Inflammatory macrophage treated with lipopolysaccharide for 1 hour (primary cell): ENCODE data around the gene CTIF.
A peak's percentile ranks its signal among the peaks of the same experiment; 100 is the strongest.
"Not testable (repeated sequence)": the region's sequence is repeated elsewhere in the genome, so short reads cannot be mapped to it uniquely, and the experiment has no call there.

Experiments used
- DNase-seq, 2 donors: peaks; one replicate each; pipeline ENCODE4 v3.0.0-alpha.2; 2020 to 2022

Gene CTIF

DNA sequence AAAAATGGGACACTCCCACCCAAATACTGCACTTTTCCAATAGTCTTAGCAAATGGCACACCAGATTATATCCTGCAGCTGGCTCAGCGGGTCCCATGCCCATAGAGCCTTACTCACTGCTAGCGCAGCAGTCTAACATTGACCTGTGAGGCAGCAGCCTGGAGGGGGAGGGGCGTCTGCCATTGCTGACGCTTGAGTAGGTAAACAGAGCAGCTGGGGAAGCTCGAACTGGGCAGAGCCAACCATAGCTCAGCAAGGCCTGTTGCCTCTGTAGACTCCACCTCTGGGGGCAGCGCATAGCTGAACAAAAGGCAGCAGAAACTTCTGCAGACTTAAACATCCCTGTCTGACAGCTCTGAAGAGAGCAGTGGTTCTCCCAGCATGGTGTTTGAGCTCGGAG lies 110.4 kb downstream of the CTIF start:
- DNase-seq = no peak

DNA sequence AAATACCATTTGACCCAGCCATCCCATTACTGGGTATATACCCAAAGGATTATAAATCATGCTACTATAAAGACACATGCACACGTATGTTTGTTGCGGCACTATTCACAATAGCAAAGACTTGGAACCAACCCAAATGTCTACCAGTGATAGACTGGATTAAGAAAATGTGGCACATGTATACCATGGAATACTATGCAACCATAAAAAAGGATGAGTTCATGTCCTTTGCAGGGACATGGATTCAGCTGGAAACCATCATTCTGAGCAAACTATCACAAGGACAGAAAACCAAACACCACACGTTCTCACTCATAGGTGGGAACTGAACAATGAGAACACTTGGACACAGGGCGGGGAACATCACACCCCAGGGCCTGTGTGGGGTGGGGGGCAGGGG lies 115.8 kb downstream of the CTIF start:
- DNase-seq = not testable (repeated sequence)

- no peak for DNase-seq
Observed at GRCh38 chr18:48655508-48655907, 116.7 kb downstream of the CTIF start.

DNA sequence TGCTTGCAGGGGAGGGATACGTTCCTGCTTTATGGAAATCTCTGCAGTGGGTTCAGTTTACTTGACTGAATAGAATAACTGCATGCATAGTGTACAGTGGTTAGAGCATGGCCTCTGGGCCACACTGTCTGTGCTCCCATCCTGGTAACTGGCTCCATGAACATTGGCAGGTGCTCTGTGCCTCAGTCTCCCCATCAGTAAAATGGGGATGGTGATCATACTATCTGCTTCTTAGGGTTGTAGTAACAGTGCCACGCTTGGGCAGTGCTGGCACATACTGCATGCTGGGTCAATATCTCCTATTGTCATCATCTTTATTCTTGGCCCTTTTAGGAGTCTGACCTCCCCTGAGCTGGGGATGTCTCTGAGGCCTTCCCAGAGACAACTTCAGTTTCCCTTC lies 117.3 kb downstream of the CTIF start:
- no peak for DNase-seq

DNA sequence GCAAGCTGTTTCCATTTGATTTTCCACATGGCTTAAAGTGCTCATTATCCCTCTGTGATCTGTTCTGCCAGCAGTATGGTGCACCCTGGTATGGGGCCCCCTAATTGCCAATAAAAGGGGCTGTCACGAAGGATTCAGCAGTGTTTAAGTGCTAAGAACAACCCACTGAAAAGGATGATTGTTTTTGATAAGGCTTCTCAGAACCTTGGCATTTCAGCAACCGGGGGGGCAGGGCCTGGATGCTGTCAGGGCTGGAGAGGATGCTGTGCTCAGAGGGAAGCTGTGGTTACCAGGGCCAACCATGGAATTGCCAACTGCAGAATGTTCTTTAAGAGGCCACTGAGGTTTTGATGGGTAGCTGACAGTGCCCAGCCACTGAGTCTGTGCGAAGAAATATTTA lies 117.8 kb downstream of the CTIF start:
- no peak for DNase-seq

GRCh38 chr18:48657447-48658120 lies 118.8 kb downstream of the CTIF start:
- peak; percentile 30 to 52 for DNase-seq

DNA sequence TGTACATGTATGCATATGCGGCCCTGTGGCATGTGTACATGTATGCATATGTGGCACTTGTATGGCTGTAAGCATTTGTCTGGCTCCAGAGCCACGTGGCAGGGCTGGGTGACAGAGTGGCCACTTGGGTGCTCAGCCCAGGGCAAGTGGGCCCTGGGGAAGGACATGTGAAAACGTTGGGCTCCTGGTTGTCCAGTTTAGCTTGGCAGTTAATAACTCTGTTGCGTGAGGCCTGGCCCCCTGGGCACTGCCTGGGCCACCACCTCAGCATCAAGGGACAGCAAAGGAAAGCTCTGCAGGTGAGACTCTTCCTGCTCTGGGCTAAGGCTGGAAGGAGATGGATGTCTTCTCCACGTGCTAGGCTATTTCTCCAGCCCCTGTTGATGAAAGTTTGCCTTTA lies 119.9 kb downstream of the CTIF start:
- no peak for DNase-seq

DNA sequence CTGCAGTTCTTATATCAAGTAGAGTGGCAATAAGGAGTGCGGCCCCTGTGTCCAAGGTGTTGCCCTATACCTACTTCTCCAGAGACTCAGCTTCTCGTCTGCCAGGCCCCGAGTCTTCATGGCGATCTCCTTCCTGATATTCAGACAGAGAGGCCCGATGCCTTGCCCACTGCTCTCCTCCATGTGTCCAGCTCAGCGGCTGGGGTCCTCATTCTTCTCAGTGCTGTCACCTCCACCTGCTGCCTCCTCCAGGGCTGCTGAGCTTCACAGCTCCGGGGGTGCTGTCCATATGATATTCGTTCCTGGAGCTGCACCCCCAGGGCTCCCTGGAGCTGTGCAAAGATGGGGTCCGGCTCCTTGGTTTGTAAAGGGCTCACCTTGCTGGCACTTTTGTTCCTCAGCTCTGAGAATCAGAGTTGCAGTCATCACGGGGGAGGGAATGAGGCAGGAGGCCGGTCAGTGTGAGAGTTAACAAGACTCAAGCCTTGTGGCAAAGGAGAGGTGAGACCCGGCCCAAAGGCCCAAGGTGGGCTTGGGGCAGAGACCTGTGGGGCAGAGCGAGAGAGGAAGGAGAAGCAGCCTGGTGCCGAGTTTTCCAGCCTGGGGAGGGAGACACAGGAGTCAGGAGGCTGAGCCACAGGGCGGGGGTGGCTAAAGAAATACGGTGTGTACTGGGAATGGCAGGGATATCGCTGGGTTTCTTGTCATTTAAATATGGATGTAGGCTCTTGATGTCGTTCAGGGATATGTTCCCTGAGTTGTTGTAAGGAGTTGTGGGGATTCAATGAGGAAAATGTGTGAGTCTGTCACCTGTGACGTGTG lies 120.6 kb downstream of the CTIF start:
- no peak for DNase-seq

DNA sequence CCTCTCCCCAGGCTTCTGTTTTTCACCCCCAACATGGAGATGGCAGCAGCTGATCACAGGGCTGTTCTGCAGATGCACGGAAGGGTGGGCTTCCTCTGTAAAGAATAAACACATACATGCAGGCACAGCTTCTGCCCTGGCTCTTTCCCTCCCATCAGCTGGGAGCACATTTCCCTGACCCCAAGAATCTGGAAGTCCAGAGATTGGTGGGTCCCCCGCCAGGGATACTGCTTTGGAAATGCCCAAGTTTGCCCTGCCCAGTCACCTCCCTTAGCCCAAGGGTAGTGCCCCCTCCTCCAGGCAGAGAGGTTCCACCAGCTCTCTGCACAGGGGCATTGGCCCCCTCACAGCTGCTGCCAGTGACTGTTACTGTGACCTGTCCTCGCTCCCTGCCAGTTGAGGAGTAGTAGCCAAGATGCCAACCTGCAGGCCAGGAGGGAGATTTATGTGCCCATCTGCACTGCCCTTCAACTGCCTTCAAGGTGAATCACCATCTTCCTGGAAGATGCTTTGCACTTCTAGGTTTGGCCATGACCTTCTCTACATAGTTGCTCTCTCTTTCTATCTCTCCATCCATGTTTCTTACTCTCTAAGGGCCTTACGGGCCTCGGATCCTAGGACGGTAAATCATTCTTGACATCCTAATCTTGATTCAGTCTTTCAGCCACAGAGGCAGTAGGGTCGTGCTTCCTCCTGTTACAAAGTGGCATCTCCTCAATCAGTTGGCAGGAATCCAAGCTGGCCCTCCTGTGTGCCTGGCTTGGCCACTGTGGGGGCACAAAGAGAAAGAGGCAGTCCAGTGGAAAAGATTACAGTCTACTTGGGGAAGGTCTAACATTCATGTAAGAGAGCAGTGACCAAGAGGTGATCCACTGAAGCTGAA lies 121.8 kb downstream of the CTIF start:
- DNase-seq = no peak

- no peak for DNase-seq
Observed at GRCh38 chr18:48661421-48661820, 122.6 kb downstream of the CTIF start.

DNA sequence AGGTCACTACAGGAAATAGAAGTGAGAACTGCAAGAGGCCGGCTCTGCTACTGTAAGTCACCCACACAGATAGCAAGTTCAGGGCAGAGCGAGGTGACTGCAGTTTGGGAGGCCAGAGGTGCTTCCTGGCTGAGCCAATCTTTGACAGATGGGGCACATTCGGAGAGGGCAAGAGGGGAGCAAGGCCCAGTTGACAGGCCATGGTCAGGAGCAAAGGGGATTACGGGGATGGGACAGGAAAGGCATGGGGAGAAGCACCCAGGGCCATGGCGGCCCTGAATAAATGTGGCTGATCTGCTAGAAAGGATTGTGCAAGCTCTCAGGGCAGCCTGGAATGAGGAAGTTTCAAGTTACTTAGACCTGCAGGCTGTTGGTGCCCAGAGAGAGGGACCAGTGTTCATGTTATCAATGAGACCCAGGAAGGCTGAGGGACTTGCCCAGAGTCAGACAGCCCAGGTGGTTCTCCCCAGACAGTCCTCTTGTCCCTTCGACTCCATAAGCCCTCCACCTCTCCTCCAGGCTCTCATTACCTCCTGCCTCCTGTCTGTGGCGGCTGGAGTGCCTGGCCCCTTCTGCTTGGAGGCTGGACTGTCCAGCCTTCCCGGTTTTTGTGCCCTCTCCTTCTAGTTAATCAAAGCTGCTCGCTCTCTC lies 123.3 kb downstream of the CTIF start:
- peak; percentile 58 to 66 for DNase-seq

DNA sequence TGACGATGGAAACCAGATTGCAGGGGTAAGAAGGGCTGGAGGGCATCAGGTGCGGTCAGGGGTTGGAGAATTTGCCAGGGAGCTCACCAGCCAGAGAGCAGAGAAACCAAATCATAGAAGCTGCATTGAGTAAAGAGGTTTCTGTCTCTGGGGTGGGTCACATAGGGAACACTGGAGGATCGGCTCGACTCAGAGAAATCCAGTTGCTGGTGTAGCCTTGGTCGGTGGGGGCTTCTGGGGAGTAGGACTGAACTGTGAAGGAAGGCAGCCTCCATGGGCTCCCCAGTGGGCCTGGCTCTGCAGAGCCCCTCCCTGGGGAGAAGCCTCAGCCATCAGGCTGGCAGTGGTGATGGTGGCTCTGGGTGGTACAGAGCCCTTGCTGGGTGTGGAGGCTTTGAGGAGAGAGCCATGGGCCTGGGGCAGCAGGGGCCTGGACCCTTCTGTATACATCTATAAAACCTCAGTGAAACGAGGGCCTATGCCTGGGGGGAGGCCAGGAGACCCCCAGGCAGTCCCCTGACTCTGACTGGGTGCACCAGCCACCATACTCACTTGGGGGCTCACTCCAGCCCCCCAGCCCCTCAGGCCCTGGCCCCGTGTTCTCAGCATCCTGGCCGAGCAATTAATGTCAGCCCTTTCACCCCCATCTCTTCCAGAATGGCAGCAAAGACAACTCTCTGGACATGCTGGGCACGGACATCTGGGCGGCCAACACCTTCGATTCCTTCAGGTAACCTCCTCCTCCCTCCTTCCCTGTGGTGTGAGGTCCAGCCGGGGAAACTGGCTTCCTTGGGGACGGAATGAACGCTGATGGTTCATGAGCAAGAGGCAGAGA lies 124.5 kb downstream of the CTIF start:
- no peak for DNase-seq

DNA sequence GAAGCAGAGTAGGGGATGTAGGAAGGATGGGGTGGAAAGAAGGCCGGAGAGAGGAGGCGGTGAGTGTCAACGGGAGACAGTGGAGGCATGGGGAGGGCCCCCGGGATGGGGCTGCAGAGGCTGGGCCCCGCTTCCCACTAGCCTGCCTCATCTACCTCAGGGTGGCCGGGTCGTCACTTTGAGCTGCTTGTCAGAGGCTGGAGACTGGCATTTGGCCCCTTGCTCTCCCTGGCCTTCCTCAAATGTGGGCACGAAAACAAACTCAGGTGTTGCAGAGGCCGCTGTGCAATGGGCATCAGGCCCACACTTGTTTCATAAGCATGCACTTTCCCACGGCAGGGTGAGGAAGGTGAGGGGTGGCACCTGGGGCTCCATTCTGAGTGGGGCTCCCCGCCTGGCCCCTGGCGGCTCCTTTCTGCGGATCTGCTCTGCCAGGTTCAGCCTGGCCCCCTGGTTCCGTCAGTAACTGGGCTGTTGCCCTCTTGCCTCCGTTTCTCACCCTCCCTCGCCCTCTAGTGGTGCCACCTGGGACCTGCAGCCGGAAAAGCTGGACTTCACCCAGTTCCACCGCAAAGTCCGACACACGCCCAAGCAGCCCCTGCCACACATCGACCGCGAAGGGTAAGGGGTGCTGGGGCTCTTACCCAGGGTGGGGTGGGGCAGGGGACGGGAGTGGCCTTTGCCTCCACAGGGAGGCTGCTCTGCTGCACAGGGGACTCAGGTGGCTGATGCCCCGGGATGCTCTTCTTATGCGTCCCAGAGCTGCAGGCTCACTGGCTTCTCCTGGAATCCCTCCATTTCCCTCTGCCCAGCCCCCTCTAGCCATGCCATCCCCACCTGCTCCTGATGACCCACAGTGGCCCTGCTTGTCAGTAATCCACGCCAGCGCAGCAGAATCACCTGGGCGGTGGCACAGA lies 125.4 kb downstream of the CTIF start:
- peak in 1 of 2 donors; percentile 78 for DNase-seq

DNA sequence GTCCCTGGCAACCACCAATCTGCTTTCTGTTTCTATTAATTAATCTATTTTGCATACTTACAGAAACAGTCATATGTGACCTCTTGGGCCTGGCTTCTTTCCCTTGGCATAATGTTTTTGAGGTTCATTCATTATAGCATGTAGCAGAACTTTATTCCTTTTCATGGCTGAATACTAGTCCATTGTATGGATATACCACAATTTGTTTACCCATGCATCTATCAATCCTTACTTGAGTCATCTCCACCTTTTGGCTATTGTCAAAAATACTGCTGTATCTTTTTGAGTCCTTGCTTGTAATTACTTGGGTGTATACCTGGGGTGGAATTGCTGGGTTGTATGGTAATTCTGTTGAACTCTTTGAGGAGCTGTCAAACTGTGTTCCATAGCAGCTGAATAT lies 126.8 kb downstream of the CTIF start:
- DNase-seq = no peak

DNA sequence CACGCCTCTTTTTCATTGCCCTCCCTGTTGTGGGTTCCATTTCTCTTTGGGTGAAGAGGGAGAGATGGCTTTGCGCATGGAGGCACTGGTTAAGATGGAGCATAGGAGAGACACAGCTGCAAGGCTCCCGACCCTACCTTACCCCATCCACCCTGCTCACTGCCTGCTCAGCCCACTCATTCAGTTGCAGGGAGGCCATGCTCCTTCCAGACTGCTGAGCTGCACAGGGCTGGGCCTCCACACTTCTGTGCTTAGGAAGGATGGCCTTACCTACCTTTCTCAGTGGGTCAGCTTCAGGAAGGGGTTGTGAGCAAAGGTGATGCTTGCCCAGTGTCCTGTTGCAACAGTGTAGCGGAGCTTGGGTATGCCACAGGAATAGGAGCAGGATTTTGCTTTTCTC lies 127.8 kb downstream of the CTIF start:
- no peak for DNase-seq

GRCh38 chr18:48667276-48668254 lies 128.7 kb downstream of the CTIF start:
- no peak for DNase-seq

DNA sequence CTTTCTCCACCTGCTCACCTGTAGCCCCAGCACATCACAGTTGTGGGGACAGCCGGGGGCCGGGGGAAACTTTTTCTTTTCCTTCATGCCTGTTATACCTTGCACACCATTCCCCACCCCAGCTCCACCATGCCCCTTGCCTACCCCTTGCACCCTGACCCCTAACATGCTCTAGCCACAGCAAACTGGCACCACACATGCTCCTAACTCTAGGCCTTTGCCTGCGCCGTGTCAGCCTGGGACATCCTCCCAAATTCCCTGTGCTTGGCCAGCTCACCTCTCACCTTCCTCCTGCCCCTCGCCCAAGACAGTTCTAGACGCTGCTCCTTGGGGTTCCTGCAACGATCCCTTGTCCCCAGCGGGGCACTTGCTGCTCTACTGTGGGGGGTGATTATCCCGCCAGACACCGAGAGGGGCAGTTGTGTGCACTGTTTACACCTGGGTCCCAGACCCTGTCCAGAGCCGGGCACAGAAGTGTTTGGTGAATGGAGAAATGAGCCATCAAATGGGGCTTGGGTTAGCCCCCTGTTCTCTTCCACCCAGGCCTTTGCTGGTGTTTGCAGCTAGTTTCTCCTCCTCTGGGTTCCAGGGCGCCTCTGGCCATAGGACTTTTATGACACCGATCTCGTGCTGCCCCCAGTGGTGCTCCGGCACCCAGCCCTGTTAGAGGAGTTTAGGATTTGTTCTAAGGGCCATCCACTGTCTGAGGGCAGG lies 129.8 kb downstream of the CTIF start:
- no peak for DNase-seq

GRCh38 chr18:48669180-48669675 lies 130.4 kb downstream of the CTIF start:
- DNase-seq = no peak
